ENCODE results near the gene MYH8. TPM values are rescaled to one million over a fixed set of nuclear protein-coding genes. Genes with fewer than 3 reads are reported as not detected.

The MYH8 gene
- total RNA-seq, 2 experiments from 2014 or later, result not detected

GRCh38 chr17:10360578-10360977 is 61.2 kb downstream of the MYH8 start:
- Histone ChIP-seq H3K9me3 (ENCODE audit: control insufficient read depth in 1 of 2, insufficient read depth in 1 of 2, low read length in 2 of 2) (peaks cover 0 to 3% of the 10 kb centered on the region in 2 experiments), H3K27me3 (ENCODE audit: control insufficient read depth in 1 of 2, insufficient read depth in 2 of 2, low read length in 2 of 2) (no peaks in the 10 kb centered on the region), H3K4me1 (ENCODE audit: insufficient read depth, low read length) (no peaks in the 10 kb centered on the region), H3K4me3 (ENCODE audit: low read length) (no peak overlapping the region), H3K27ac (ENCODE audit: low read depth in 1 of 2, low read length in 2 of 2) (no peak overlapping the region), H3K36me3 (ENCODE audit: insufficient read depth, low read length) (no peaks in the 10 kb centered on the region)
- DNase-seq, result no peak
- ChIA-PET CTCF (no interaction called here), POLR2A (no interaction called here)
- Mint-ChIP-seq H3K9me3 (no peaks in the 10 kb centered on the region), H3K4me1 (ENCODE audit: low read depth) (no peaks in the 10 kb centered on the region), H3K27me3 (peaks cover 11% of the 10 kb centered on the region), H3K36me3 (ENCODE audit: low read depth) (no peaks in the 10 kb centered on the region), H3K27ac (no peak overlapping the region), H3K4me3 (no peak overlapping the region)
- TF ChIP-seq CTCF (IDR thresholded peaks at IDR 0.05), result no peak
- no peak for ATAC-seq (ENCODE audit: poor library complexity)
- intact Hi-C loops (cut with DNase I, micrococcal nuclease), result no loop called here

GRCh38 chr17:10357768-10358167 is 64.0 kb downstream of the MYH8 start:
- Mint-ChIP-seq H3K4me3 (no peak overlapping the region), H3K36me3 (ENCODE audit: low read depth) (no peaks in the 10 kb centered on the region), H3K4me1 (ENCODE audit: low read depth) (no peaks in the 10 kb centered on the region), H3K27me3 (peaks cover 11% of the 10 kb centered on the region), H3K9me3 (no peaks in the 10 kb centered on the region), H3K27ac (no peak overlapping the region)
- H3K27ac ChIP-seq (ENCODE audit: low read depth in 1 of 2, low read length in 2 of 2), result no peak overlapping the region
- H3K36me3 ChIP-seq (ENCODE audit: insufficient read depth, low read length), result no peaks in the 10 kb centered on the region
- POLR2A ChIA-PET, result no interaction called here
- intact Hi-C loops (cut with DNase I, micrococcal nuclease), result no loop called here
- no peak overlapping the region for H3K4me3 ChIP-seq (ENCODE audit: low read length)
- H3K4me1 ChIP-seq (ENCODE audit: insufficient read depth, low read length), result no peaks in the 10 kb centered on the region
- ATAC-seq (ENCODE audit: poor library complexity), result no peak
- peaks cover 0 to 6% of the 10 kb centered on the region in 2 experiments for H3K9me3 ChIP-seq (ENCODE audit: control insufficient read depth in 1 of 2, insufficient read depth in 1 of 2, low read length in 2 of 2)
- no peaks in the 10 kb centered on the region for H3K27me3 ChIP-seq (ENCODE audit: control insufficient read depth in 1 of 2, insufficient read depth in 2 of 2, low read length in 2 of 2)
- peak in 3 of 14 experiments; percentile 16 to 25 (median 16) for DNase-seq
- CTCF ChIA-PET, result no interaction called here
- TF ChIP-seq CTCF (IDR thresholded peaks at IDR 0.05), result peak; percentile 23

- Mint-ChIP-seq H3K27ac (no peak overlapping the region), H3K4me3 (no peak overlapping the region), H3K36me3 (ENCODE audit: low read depth) (no peaks in the 10 kb centered on the region), H3K4me1 (ENCODE audit: low read depth) (no peaks in the 10 kb centered on the region), H3K27me3 (peaks cover 11% of the 10 kb centered on the region), H3K9me3 (no peaks in the 10 kb centered on the region)
- Histone ChIP-seq H3K27me3 (ENCODE audit: control insufficient read depth in 1 of 2, insufficient read depth in 2 of 2, low read length in 2 of 2) (no peaks in the 10 kb centered on the region), H3K27ac (ENCODE audit: low read depth in 1 of 2, low read length in 2 of 2) (no peak overlapping the region), H3K4me1 (ENCODE audit: insufficient read depth, low read length) (no peaks in the 10 kb centered on the region), H3K9me3 (ENCODE audit: control insufficient read depth in 1 of 2, insufficient read depth in 1 of 2, low read length in 2 of 2) (peaks cover 0 to 6% of the 10 kb centered on the region in 2 experiments), H3K36me3 (ENCODE audit: insufficient read depth, low read length) (no peaks in the 10 kb centered on the region), H3K4me3 (ENCODE audit: low read length) (no peak overlapping the region)
- CTCF ChIA-PET, result no interaction called here
- intact Hi-C loops (cut with DNase I, micrococcal nuclease), result no loop called here
- DNase-seq (no peak), ATAC-seq (ENCODE audit: poor library complexity) (no peak)
- POLR2A ChIA-PET, result no interaction called here
- no peak for TF ChIP-seq CTCF (IDR thresholded peaks at IDR 0.05)
Measured at GRCh38 chr17:10354651-10355050, 67.1 kb downstream of the MYH8 start.
